HUES48 (cell line): ENCODE measurements around the gene TBC1D1.

ENCODE experiments used
- H3K27ac ChIP-seq: one replicate; pipeline ENCODE4 v1.7.0; 2013; ENCODE audit warnings: low read depth, low read length, inconsistent platforms
- H3K27me3 ChIP-seq: 2 replicates; pipeline ENCODE4 v1.6.1; 2013; ENCODE audit warnings: mild to moderate bottlenecking, low read length; ENCODE audit not compliant: control insufficient read depth, insufficient read depth
- H3K36me3 ChIP-seq: 2 replicates; pipeline ENCODE4 v1.6.1; 2013; ENCODE audit warnings: low read length; ENCODE audit not compliant: control insufficient read depth, insufficient read depth
- H3K4me1 ChIP-seq: 2 replicates; pipeline ENCODE4 v1.6.1; 2013; ENCODE audit warnings: mild to moderate bottlenecking, low read length; ENCODE audit not compliant: control insufficient read depth, insufficient read depth
- H3K4me3 ChIP-seq: 2 replicates; pipeline ENCODE4 v1.5.1; 2013; ENCODE audit warnings: mild to moderate bottlenecking, low read depth, low read length
- H3K9ac ChIP-seq: 2 replicates; pipeline ENCODE4 v1.6.1; 2013; ENCODE audit warnings: mild to moderate bottlenecking, low read depth, low read length, moderate library complexity
- H3K9me3 ChIP-seq: 2 replicates; pipeline ENCODE4 v1.6.1; 2013; ENCODE audit warnings: low read length; ENCODE audit not compliant: control insufficient read depth, insufficient read depth

Gene TBC1D1

DNA sequence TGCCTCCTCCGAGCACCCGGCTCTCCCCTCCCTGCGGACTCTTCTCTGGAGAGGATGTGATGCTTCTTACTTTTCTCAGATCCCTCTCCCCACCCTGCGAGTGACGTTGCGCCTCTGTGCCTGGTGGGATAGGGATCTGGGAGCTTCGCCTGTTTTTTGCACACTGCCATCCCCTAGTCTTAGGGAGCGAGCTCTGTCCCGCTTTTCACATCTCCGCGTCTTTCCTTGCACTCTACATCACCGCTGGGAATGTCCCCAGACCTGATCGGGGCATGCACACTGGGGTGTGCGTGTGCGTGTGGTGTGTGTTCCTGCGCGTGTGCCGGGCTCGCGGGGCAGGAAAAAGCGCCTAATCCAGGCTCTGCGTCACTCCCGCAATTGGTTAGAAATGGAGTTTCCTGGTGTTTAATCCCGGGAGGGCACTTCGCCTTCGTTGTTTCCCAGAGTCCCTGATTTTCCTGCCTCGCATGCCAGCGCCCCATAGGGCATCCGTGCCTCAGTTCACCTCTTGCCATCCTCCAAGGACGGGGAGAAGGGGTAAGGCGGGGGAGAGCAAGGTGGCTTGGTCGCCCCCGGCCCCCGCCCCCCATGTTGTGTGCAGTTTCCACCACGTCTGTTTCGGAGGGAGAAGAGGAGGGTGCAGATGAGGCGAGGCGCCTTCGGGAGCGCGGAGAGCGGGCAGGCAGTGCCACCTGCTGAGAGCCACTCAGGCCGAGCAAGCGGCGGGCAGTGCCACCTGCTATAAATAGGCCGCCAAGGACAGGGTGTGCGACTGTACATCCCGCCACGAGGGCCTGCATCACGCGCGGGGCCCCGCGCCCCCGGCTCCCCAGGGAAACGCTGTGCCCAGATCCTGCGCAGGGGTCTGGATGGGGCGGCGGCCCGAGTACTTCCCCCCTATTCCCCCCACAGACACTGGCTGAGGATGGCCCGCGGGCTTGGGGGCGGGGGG, 759 bp upstream of the TBC1D1 start:
- H3K4me3 ChIP-seq = peak overlapping the region; percentile 72

DNA sequence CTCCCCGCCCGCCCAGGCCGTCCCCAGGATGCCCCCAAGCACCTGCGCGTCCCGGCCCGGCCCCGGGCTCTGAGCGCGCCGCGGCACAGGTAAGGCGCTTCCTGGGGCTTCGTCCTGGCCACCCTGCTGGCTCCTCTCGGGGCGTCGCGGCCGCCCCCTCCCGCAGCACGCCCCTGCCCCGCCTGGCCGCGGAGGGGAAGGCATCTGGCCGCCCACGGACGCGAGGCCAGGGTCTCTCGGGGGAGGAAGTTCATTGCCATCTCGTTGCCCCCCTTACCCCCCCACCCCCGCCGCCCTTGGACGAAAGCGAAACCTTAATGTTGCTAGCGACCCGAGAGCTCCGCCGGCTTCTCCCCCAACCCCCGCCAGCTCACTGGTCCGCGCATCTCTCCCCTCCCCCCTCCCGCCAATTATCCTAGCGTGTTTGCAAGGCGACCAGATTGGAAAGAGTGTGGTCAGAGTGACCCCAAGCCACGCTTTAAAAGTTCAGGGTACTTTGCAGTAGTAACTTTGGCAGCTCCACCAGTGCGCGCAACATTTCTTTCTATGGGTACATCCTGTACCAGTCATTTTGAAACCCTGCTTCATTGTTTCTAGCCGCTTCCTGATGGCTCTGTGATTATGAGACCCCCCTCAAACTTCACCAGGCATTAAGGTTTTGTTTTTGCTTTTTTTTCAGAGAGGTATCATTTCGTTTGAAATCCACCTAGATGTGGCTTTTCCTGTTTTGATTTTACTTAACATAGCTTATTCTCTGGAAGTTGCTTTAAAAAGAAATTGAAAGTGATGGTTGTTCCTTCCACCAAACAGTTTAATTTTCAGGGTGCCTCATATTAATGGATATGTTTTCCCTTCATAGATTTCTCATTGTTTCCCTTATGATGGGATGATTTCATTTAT, 626 bp downstream of the TBC1D1 start:
- Histone ChIP-seq H3K36me3 (no peaks in the 10 kb centered on the region), H3K27ac (no peak overlapping the region), H3K4me1 (peaks cover 12% of the 10 kb centered on the region; the same call in 1 of the 2 replicates), H3K27me3 (peaks cover 59% of the 10 kb centered on the region), H3K9me3 (no peaks in the 10 kb centered on the region), H3K9ac (no peak overlapping the region; the same call in 1 of the 2 replicates), H3K4me3 (peak overlapping the region; percentile 72)

More for the DNA sequence above, 759 bp upstream of the TBC1D1 start:
- Histone ChIP-seq H3K36me3 (no peaks in the 10 kb centered on the region), H3K27me3 (peaks cover 59% of the 10 kb centered on the region), H3K27ac (no peak overlapping the region), H3K9me3 (no peaks in the 10 kb centered on the region), H3K9ac (no peak overlapping the region), H3K4me1 (peaks cover 12% of the 10 kb centered on the region; the same call in 1 of the 2 replicates)

DNA sequence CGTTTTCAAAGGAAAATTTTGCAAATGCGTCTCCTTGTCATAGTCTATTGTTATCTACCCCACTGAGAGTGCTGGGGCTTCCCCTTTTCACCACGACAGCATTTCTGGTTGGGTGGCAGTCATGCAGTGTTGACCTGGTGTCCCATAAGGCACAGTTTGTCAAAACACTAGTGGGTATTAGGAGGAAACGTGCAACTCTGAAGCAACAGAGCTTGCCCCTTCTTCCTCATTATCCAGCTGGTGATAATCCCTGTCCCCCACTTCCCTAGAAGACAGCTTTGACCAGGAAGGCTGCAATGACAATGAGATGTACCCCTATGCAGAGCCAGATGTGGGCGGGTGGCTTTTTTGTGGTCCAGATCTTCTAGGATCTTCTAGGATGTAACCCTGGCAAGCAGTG, 1.8 kb downstream of the TBC1D1 start:
- Histone ChIP-seq H3K9ac (no peak overlapping the region), H3K9me3 (no peaks in the 10 kb centered on the region), H3K27me3 (peaks cover 54% of the 10 kb centered on the region), H3K27ac (no peak overlapping the region), H3K4me1 (peaks cover 12% of the 10 kb centered on the region; the same call in 1 of the 2 replicates), H3K4me3 (no peak overlapping the region), H3K36me3 (no peaks in the 10 kb centered on the region)

DNA sequence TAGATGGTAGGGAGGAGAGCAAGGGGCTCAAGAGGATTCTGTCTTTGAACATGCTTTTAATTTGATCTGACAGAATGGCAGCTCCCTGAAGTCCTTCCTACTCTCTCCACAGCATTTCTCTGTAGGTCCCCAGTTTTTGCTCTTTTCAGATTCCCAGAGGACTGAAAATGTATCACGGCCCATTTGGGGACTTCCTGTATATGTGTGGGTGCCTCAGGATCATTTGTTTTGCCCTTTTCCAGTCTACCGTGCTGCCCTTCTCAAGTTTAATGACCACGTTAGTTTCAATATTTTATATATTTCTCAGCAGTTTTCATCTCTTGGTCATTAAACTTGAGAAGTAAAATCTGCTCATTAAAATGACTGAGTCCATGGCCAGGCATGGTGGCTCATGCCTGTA, 2.3 kb downstream of the TBC1D1 start:
- Histone ChIP-seq H3K9me3 (no peaks in the 10 kb centered on the region), H3K27ac (no peak overlapping the region), H3K27me3 (peaks cover 49% of the 10 kb centered on the region), H3K4me1 (peaks cover 12% of the 10 kb centered on the region; the same call in 1 of the 2 replicates), H3K4me3 (no peak overlapping the region), H3K36me3 (no peaks in the 10 kb centered on the region), H3K9ac (no peak overlapping the region)

DNA sequence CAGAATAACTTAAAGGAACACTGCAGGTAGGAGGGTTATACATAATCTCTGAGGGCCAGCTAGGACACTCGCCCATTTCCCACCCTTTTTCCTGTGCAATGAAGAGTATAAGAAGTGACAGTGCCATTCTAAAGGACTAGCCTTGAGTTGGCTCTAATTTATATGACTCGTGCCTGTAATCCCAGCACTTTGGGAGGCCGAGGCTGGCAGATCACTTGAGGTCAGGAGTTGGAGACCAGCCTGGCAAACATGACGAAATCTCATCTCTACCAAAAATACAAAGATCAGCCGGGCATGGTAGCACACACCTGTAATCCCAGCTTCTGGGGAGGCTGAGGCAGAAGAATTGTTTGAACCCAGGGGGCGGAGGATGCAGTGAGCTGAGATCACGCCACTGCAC, 4.4 kb downstream of the TBC1D1 start:
- H3K27me3 ChIP-seq = peaks cover 28% of the 10 kb centered on the region
- no peaks in the 10 kb centered on the region for H3K9me3 ChIP-seq
- H3K27ac ChIP-seq = no peak overlapping the region
- no peak overlapping the region for H3K4me3 ChIP-seq
- peaks cover 7% of the 10 kb centered on the region; the same call in 1 of the 2 replicates for H3K4me1 ChIP-seq
- no peak overlapping the region for H3K9ac ChIP-seq
- no peaks in the 10 kb centered on the region for H3K36me3 ChIP-seq

DNA sequence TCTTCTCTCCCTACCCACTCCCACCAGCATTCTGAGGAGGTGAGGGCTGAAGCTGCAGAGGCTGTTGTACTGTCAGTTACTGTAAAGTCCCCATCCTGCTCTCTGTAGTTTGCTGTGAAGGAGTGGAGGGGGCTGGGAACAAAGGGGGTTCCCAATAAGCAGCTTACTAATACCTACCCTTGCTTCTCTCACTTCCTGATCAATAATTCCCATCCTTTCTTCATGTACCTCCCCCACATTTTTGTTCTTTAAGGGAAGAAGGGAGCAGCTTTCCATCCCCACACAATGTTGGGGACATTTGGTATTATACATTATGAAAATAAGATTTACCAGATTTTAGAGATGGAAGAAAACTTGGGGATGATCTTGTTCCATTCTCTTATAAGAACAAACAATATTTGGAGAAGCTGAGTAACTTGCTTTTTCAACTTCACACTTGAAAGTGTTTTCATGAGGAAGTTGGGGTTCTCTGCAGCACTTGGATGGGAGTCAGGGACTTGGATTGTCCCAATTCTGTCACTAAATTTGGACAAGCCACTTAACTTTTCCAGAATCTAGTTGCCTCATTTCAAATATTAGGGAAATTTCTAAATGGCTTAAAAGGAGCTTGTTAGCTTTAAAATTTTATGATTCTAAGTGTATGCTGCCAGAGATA, 5.4 kb downstream of the TBC1D1 start:
- Histone ChIP-seq H3K36me3 (no peaks in the 10 kb centered on the region), H3K9me3 (no peaks in the 10 kb centered on the region), H3K4me1 (peaks cover 7% of the 10 kb centered on the region), H3K27me3 (peaks cover 18% of the 10 kb centered on the region), H3K4me3 (no peak overlapping the region), H3K27ac (no peak overlapping the region), H3K9ac (no peak overlapping the region)

DNA sequence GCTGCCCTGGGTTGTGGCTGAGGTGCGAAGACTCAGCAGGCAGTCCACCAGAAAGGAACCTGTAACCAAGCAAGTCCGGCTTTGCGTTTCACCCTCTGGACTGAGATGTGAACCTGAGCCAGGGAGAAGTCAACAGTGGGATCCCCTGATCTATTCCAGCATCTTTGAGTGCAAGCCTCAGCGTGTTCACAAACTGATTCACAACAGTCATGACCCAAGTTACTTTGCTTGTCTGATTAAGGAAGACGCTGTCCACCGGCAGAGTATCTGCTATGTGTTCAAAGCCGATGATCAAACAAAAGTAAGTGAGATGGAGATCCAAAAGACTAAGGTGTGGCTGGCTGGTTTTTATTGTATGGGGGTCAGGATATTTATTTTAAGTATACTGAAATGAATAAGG, 11.3 kb downstream of the TBC1D1 start:
- H3K9me3 ChIP-seq = no peaks in the 10 kb centered on the region
- H3K4me1 ChIP-seq = peaks cover 12% of the 10 kb centered on the region
- no peaks in the 10 kb centered on the region for H3K36me3 ChIP-seq
- H3K9ac ChIP-seq = no peak overlapping the region
- H3K27ac ChIP-seq = no peak overlapping the region
- H3K4me3 ChIP-seq = no peak overlapping the region
- no peaks in the 10 kb centered on the region for H3K27me3 ChIP-seq

DNA sequence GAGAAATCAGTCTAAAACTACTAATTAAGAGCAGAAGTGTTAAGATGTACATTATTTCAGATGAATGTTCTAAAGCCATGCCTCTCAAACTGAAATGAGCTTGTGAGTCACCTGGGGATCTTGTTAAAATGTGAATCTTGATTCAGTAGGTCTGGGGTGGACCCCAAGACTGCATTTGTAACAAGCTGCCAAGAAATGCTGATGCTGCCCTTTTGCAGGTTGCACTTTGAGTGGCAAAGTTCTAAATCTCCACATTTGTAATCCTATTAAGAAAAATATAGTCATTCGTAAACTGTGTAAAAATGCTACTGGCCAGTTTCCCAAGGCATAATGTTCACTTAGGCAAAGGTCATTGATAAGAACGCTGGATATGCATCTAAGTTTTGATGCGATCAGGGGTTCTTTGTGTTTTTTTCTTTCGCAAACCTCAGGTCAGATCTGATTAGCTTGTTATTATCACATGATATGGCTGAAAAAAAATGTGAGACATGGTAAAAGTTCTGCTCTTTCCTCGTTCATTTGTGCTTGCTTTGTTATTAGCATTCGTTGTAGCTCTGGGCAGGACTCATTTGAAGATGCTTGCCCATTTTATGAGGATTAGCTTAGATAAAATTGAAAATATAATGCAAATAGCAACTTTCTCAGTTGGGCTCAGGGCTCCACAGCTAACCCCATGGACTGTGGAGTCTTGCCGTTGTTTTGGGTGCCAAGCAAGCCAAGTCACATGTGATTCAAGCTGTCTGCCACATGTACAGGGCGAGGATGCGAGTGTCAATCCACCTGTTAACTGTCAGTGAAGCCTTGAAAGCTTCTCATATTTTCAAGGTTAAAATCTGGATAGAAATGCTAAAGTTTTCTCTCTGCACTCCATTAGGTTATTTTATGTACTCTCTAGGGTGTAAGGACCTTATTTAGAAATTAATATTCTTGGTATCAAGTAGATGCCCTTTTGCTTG, 12.1 kb downstream of the TBC1D1 start:
- Histone ChIP-seq H3K9me3 (no peaks in the 10 kb centered on the region), H3K9ac (no peak overlapping the region), H3K27me3 (no peaks in the 10 kb centered on the region), H3K4me1 (peaks cover 12% of the 10 kb centered on the region), H3K27ac (no peak overlapping the region), H3K36me3 (no peaks in the 10 kb centered on the region), H3K4me3 (no peak overlapping the region)

DNA sequence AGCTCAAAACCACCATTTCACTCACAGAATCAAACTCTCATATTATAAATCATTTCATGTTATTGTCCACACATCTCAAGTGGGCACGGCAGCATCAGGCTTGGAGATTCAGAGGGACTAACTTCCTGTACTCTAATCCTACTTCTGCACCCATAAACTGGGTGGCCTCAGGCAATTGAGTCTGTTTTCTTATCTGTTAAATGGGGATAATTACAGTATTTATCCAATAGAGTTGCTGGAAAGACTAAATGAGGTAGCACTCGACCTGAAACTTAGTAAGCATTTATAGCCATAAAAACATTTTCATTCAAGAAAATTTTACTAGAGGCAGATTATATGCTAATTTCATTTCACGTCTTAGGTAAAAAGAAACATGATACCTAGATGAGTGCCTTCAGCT, 13.0 kb downstream of the TBC1D1 start:
- H3K9me3 ChIP-seq = no peaks in the 10 kb centered on the region
- no peak overlapping the region for H3K4me3 ChIP-seq
- H3K36me3 ChIP-seq = no peaks in the 10 kb centered on the region
- no peak overlapping the region for H3K27ac ChIP-seq
- H3K4me1 ChIP-seq = peaks cover 15% of the 10 kb centered on the region
- H3K9ac ChIP-seq = no peak overlapping the region
- H3K27me3 ChIP-seq = no peaks in the 10 kb centered on the region

DNA sequence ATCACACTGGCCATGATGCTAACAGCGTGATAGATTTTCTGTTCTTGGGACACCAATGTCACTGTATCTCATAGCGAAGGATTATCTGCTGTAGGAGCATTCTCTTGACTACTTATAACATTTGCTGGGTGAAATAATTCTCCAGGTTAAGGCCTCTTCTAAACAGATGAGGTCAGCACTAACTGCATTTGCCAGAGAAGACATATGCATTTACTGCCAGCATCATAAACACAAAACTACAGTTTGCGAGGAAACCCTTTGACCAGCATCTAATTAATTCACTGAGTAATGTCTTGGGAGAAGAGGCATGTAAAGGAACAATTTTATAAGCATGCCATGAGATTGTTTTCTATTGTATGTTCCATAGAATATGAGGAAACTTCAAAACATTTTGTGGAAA, 13.9 kb downstream of the TBC1D1 start:
- Histone ChIP-seq H3K27ac (no peak overlapping the region), H3K9ac (no peak overlapping the region), H3K4me3 (no peak overlapping the region), H3K27me3 (no peaks in the 10 kb centered on the region), H3K36me3 (no peaks in the 10 kb centered on the region), H3K4me1 (peaks cover 22% of the 10 kb centered on the region), H3K9me3 (no peaks in the 10 kb centered on the region)
